GDM1 (cell line): ENCODE data around the gene SLMAP.
"Not testable (repeated sequence)": the region's sequence is repeated elsewhere in the genome, so short reads cannot be mapped to it uniquely, and the experiment has no call there.

Experiments used
- DNase-seq: peaks from one replicate; lab custom pipeline; 2025; lab: John Stamatoyannopoulos, UW

The SLMAP gene

DNA sequence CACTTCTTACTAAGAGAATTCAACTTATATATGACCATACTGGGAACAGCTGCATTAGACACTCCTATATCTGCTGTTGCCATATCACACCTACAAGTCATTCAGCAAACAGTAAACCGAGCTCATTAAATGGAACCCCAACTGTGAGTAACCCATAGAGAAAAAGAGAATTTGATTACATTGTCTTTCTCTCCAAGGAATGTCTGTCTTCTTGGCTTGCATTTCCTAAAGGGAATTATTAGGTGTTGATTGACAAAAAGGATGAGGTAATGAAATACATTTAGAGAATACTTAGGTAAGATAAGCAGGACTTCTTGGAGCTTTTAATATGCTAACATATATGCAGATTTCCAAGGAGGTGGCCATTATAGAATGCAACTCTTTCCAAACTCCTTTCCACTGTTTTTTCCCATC lies 76.8 kb downstream of the SLMAP start:
- no peak for DNase-seq

DNA sequence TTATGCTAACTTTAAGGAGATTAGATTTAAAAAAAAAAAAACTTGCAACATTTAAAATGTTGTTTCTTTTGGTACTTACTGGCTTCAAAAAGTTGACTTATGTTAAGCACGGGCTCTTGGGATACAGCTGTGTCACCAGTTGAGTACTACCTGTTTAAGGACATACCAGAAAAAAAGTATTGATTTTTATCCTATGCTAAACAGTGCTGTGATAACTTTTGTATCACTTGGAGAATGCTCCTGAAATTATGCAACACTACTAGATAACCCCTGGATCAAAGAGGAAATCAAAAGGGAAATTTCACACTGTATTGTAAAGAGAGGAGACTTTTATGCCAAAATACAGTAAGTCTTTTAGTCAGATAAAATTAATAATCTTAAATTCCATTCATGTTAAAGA lies 77.7 kb downstream of the SLMAP start:
- DNase-seq, result no peak

DNA sequence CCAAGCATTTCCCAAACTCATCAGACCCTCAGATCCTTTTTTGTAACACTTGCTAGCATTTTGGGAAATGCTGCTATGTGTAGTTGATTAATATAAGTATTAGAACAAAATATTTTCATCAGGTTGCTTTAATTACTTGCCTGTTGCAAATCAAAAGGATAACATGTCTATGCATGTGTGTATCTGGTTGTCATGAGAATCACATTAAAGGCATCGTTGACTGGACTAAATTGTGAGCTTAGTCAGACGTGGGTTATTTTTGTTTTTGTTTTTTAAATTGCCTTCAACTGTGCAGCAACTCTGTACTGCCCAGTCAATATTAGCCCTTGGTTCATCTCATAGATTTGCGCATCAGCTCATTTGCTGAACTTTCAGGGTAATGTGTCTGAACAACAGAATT lies 81.6 kb downstream of the SLMAP start:
- DNase-seq, result no peak

DNA sequence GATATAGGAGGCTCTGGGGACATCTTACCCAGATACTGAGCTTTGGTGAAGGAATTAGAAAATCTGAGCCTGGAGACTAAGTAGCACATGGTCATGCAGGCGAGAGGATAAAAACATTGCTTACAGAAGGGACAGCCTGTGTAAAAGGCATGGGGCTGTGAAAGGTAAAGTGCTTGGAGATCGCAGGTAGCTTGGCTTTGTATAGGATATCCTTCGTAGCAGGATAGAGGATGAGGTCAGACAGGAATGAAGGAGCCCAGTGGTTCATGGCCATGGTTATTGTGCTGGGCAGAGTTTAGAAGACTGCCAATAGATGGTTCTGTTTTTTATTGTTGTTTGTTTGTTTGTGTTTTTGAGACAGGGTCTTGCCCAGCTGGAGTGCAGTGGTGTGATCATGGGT lies 82.5 kb downstream of the SLMAP start:
- DNase-seq, result no peak

DNA sequence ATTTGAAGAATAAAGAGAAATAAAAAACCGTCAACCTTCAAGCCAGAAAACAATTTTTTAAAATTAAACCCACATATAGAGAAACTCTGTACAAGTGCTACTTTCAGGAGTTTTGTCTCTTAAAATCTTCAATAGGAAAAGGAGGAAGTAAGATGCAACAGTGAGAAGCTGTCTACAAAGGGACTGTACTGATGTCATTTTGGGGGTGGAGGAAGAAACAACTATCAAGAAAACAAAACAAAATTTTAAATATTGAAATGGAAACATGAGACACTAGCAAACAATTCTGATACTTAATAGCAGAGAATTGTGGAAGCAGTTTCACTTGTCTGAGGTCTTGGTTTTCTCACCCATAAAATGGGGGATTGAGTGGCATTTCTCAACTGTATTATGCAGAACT lies 84.4 kb downstream of the SLMAP start:
- DNase-seq, result no peak

DNA sequence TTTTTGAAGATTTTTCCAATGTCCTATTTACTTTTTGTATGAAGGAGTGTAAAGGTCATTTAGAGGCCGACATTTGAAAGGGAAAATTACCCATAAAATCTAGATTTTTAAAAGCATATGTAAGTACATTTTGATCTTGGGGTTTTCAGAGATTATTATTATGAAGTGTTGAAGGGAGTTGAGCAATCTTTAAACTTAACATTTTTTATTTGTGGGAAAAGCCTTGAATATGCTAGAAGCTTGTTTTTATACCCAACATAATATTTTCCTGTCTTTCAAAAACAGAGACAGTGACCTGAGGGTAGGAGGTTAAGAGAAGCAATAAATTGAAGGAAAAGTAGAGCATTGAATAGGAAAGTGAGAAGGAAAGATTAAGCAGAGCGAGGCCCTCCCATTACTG lies 85.7 kb downstream of the SLMAP start:
- no peak for DNase-seq

DNA sequence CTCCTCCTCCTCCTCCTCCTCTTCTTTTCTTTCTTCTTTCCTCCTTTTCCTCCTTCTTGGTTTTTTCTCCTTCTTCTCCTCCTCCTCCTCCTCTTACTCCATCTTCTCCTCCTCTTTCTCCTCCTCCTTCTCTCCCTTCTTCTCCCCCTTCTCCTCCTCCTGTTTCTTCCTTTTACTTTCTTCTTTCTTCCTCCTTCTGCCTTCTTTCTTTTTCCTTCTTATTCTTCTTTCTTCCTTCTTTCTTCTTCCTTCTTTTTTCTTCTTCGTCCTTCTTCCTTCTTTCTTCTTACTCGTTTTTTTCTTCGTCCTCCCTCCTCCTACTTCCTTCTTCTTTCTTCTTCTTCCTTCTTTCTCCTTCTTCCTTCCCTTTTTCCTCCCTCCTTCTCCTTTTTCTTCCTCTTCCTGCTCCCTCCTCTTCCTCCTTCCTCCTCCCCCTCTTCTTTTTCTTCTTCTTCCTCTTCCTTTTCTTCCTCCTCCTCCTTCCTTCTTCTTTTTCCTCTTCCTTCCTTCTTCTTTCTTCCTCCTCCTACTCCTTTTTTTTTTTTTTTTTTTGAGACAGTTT lies 92.1 kb downstream of the SLMAP start:
- no peak for DNase-seq

DNA sequence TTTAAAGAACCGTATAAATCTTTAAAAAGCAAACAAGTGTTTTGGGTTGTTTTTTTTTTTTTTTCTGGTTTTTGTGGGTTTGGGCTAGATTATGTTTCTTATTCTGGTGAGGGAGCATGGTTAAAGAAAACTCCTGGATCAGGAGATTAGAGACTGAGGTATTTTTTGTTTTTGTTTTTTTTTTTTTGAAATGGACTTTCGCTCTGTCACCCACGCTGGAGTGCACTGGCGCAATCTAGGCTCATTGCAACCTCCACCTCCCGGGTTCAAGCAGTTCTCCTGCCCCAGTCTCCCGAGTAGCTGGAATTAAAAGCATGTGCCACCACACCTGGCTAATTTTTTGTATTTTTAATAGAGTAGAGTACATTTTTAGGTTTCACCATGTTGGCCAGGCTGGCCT lies 95.2 kb downstream of the SLMAP start:
- no peak for DNase-seq

DNA sequence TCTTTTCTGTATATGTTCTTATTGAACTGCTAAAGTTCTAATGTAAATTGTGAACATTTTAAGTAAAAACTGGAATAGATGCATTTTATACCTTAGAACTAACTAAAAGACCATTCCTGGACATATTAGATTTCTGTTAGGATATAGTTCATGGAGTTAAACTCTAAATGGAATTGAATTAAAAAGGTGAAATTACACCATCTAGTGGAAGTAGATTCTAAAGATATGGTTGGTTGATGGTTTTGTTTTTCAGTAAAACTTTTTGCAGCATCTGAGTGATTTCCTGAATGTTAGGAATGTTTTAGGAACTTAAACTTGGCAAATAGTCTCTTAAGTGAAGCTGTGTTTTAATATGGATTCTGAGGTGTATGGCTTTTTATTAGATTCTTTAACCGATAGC lies 96.8 kb downstream of the SLMAP start:
- no peak for DNase-seq

DNA sequence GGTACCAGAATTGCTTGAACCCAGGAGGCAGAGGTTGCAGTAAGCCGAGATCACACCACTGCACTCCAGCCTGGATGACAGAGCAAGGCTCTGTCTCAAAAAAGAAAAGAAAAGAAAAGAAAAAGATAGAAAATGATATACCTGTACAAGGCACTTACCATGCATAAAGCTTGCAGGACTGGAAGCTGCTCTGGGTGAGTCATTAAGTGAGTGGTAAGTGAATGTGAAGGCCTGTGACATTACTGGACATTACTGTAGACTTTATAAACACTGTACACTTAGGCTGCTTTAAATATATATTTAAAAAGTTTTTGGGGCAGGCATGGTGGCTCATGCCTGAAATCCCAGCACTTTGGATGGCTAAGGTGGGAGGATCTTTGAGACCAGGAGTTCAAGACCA lies 99.2 kb downstream of the SLMAP start:
- DNase-seq, result no peak

DNA sequence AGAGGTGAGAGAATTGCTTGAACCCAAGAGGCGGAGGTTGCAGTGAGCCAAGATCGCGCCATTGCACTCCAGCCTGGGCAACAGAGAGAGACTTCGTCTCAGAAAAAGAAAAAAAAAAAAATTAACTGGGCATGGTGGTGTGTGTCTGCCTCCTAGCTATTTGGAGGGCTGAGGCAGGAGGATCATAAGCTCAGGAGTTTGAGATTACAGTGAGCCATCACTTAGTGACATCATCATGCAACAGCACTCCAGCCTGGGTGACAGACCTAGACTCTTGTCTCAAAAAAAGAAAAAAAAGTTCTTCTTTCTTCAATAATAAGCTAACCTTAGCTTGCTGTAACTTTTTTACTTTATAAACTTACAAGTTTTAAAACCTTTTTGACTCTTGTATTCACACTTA lies 99.8 kb downstream of the SLMAP start:
- DNase-seq, result no peak

DNA sequence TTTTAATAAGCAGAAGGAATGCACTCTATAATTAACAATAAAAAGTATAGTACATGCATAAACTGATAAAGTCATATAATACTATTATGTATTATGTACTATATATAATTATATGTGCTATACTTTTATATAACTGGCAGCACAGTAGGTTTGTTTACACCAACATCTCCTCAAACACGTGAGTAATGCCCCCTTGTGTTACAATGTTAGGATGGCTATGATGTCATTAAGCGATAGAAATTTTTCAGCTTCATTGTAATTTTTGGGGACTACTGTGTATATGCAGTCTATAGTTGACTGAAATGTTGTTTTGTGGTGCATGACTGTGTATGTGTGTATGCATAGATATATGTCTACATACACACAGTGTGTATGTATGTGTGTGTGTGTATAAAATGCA lies 100.6 kb downstream of the SLMAP start:
- no peak for DNase-seq

DNA sequence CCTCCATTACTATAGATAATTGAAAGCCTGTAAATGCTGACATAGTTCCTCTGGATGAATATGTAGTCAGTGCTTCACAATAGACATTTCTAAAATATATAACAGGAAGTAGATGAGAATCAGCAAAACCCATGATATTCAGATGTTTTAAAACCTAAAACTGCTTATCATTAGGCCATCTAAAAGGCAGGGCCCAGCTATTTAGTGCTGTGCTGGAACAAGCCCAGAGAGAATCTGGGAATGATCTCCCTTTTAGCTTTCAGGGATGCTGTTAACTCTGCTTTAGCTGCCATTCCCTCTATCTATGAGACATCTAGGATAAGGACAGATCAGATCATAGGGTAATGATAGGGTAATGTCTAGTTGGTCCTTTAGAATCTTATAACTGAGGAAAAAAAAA lies 106.8 kb downstream of the SLMAP start:
- DNase-seq, result no peak

DNA sequence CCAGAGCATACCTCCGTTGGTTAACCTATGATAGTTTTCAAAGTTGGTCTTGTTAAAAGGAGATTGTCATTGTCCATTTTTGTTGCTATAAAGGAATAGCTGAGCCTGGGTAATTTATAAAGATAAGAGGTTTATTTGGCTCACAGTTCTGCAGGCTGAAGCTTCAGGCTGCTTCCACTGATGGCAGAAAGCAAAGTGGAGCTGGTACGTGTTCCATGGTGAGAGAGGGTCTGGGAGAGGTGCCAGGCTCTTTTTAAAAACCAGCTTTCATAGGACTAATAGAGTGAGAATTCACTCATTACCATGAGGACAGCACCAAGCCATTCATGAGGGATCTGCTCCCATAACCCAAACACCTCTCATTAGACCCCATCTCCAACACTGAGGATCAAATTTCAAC lies 107.3 kb downstream of the SLMAP start:
- no peak for DNase-seq

DNA sequence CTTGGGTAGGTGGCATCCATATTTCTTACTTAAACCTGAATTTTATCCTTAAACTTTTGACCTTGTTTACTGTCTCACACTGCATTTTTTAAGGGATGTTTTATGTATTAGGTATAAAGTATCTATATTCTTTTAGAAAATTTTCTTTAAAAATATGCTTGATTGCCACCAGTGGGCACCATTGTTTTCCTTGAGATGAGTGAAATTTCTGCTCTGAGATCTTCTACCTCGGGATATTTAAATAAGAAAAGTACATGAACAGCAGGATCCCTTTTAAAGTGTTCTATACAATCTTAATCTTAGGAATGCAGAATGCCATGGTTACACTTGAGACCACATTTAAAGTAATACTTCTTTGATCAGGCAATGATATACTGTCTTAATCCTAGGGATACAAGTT lies 108.7 kb downstream of the SLMAP start:
- DNase-seq, result no peak

DNA sequence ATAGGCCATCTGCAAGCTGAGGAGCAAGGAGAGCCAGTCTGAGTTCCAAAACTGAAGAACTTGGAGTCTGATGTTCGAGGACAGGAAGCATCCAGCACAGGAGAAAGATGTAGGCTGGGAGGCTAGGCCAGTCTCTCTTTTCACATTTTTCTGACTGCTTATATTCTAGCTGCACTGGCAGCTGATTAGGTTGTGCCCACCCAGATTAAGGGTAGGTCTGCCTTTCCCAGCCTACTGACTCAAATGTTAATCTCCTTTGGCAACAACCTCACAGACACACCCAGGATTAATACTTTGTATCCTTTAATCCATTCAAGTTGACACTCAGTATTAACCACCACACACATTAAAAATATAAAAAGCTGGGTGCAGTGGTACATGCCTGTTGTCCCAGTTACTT lies 113.0 kb downstream of the SLMAP start:
- not testable (repeated sequence) for DNase-seq

DNA sequence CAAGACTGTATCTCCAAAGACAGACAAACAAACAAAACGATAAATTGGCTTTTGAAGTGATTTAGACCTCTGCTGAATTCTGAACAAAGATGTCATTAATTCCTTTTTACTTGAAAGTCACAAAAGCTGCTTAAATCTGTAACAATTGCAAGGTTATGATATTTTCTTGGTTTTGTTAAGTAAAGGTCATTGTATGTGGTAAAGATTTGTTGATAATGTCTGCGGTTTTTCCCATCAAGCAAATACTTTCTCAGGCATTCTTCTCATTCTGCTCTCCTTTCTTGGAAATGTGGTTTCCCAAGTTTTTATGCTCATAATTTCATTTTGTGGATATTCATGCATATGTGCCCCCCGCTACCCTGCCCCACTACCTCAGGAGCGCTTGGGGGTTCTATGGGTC lies 116.5 kb downstream of the SLMAP start:
- no peak for DNase-seq

DNA sequence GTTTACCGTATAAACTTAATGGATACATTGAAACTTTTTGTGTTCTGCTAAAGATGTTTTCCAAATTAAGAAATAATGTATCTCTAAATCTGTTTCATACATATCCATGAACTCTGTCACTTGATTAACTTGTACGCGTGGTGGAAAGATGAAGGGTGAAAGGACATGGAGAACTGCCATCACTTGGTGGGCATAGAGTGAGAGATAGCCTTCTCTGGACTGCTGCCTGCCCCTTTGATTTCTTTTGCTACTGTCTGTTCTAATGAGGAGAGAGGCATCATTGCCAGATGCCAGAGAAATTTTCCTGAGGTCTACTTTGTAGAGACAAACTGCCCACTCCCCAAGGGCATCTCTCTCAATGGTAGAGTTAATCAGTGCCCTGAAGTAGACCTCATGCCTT lies 120.5 kb downstream of the SLMAP start:
- DNase-seq, result no peak

DNA sequence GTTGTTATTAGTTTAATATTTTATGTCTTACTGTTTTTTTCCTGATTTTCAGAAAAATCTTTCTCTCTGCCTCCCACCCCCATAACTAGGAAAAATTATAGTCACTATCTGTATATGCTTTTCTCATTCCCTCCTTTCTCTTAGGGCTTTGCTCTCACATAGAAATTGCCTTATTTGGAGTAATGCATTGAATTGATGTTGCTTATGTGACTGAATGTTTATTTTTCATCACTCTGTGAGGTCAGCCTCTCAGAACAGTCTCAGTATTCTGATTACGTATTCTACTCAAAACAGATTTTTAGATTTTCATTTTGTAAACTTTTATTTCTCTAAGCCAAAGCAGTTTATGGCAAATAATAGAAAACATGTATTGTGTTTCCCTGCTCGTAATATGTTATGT lies 121.0 kb downstream of the SLMAP start:
- no peak for DNase-seq

DNA sequence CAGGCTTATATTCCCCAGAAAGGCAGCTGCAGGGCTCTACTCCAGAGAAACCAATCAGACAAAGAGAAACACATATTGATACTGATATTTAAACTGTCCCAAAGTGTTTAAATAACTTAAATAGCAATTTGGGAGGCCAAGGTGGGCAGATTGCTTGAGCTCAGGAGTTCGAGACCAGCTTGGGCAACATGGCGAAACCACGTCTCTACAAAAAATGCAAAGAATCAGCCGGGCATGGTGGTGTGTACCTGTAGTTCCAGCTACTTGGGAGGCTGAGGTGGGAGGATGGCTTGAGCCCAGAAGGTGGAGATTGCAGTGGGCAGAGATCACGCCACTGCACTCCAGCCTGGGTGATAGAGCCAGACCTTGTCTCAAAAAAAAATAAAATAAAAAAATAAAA lies 128.3 kb downstream of the SLMAP start:
- DNase-seq, result not testable (repeated sequence)

DNA sequence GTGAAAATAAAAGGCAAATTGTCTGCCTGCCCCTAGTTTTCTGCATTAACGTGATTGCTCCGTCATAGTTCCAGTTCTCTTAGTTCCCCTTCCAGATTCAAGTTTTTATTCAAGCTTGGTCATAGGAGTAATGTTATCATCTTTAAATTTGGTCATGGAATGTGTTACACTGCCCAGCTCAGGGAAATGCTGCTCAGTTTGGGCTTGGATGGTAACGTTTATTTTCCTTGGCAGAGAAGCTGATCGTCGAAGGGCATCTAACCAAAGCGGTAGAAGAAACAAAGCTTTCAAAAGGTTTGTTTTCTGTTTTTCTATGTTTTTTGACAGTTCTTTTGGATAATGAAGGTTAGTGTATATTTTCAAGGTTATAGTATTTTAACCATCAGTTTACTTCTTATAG lies 133.7 kb downstream of the SLMAP start:
- no peak for DNase-seq

DNA sequence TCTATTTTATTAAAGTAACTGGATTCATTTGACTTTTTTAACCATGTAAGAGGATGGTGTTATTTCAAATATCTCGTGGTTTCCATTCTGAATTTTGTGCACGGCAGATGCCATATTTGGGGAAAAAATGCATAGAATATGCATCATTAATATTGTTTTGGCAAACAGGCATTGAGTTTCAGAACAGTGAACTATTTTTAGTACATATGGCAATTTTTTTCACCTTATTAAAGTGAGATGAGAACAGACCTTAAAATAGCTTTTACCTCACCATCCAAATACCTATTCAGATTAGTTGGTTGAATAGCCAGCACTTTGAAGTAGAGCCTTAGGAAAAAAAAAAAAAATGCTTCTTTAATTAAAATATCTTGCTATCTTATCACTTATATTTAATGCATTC lies 134.8 kb downstream of the SLMAP start:
- no peak for DNase-seq

DNA sequence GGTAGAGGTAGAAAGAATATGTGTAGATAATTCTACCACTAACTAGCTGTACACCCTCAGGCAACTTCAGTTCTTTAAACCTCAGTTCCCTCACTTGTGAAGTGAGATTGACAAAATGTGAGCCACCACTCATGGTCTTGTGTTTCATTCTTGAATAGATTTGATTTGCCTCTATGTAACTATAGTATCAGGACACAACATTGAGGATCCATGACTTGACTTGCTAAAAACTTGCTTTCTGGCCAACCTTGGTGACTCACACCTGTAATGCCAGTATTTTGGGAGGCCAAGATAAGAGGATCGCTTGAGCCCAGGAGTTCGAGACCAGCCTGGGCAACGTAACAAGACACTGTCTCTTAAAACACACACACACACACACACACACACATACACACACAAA lies 136.3 kb downstream of the SLMAP start:
- DNase-seq, result no peak

DNA sequence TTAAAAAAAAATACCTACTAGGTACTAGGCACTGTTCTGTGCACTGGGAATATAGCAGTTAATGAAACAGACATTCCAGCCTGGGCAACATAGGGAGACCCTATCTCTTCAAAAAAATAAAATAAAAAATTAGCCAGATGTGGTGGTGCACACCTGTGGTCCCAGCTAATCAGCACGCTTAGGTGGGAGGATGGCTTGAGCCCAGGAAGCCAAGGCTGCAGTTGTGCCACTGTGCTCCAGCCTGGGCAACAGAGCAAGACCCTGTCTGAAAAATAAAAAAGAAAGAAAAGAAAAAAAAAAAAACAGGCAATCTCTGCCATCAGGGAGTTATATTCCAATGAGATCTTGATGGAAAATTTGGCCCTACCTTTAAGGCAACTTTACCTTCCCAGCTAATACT lies 137.0 kb downstream of the SLMAP start:
- DNase-seq, result no peak

DNA sequence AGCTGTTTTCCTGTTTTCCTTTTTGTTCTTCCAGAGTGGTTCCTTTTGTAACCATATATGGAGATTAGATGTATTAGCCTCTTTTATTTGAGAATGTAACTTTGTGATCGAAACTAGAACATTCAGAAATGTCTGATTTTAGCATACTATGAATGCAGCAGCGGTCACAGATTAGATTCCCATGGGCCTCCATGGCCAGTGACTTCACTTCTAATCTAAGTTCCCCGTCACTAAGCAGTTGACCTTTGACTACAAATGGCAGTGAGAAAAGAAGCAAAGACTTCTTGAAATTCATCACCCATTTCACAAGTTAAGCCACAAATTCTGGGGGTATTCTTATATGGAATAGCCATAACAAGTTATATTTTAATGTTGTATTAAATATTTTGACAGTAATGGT lies 137.6 kb downstream of the SLMAP start:
- no peak for DNase-seq
